ENCODE measurements around the gene SAP30BP.

SAP30BP gene

DNA sequence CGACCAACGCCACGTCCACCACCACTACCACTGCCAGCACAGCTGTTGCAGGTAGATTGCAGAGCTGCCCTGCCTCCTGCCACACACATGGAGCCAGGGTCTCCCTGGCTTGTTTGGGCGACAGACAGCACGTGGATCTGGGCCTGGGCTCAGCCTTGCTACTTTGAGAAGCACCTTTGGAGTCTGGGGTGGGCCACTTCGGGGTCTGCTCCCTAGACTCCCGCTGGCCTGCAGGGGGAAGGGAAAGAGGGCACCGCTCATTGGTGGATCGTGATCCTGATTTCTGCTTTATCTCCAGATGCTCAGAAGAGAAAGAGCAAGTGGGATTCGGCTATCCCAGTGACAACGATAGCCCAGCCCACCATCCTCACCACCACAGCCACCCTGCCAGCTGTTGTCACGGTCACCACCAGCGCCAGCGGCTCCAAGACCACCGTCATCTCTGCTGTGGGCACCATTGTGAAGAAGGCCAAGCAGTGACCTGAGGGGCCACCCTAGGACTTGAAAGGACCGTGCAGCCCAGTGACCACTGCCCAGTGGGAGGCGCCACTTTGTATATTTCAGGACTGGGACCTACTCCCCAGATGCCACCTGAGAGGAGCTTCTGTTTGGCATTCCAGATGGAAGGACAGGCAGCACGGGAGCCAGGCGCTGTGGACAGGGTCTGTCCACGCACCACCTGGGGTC lies 39.0 kb downstream of the SAP30BP start:
- TF ChIP-seq, protein P1, sequence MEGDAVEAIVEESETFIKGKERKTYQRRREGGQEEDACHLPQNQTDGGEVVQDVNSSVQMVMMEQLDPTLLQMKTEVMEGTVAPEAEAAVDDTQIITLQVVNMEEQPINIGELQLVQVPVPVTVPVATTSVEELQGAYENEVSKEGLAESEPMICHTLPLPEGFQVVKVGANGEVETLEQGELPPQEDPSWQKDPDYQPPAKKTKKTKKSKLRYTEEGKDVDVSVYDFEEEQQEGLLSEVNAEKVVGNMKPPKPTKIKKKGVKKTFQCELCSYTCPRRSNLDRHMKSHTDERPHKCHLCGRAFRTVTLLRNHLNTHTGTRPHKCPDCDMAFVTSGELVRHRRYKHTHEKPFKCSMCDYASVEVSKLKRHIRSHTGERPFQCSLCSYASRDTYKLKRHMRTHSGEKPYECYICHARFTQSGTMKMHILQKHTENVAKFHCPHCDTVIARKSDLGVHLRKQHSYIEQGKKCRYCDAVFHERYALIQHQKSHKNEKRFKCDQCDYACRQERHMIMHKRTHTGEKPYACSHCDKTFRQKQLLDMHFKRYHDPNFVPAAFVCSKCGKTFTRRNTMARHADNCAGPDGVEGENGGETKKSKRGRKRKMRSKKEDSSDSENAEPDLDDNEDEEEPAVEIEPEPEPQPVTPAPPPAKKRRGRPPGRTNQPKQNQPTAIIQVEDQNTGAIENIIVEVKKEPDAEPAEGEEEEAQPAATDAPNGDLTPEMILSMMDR (IDR thresholded peaks at IDR 0.05; ENCODE audit: low read depth, low read length): no peak
- H3K4me3 ChIP-seq (replicated peaks in 1 of 2; ENCODE audit: low read depth in 2 of 2, low read length in 2 of 2): no peak overlapping the region
- DNase-seq (ENCODE audit: low read depth in 2 of 2): no peak

DNA sequence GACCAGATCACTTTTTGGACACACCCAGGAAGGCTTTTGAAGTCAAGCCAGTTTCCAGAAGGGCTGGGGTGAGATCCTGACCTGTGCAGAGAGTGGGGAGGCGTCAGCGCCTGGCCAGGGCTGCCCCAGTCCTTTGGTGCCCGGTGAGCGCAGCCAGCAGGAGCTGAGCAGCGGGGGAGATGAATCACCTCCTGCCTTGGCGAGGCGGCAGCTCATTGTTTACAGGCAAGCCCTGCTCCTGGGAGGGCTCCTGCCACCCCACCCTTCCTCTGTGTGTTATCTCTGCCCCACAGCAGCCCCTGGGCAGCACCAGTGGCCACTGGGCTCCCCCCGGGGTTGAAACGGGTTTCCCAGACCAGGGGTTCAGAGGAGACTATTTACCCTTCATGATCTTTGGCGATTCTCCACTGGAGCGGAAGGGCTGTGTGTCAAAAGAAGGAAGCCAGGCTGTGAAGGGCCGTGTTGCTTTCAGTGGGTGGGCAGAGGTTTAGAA lies 40.0 kb downstream of the SAP30BP start:
- TF ChIP-seq, protein P1 (IDR thresholded peaks at IDR 0.05; ENCODE audit: low read depth, low read length): no peak
- DNase-seq (ENCODE audit: low read depth in 2 of 2): peak; percentile 63 to 72
- H3K4me3 ChIP-seq (replicated peaks in 1 of 2; ENCODE audit: low read depth in 2 of 2, low read length in 2 of 2): no peak overlapping the region

DNA sequence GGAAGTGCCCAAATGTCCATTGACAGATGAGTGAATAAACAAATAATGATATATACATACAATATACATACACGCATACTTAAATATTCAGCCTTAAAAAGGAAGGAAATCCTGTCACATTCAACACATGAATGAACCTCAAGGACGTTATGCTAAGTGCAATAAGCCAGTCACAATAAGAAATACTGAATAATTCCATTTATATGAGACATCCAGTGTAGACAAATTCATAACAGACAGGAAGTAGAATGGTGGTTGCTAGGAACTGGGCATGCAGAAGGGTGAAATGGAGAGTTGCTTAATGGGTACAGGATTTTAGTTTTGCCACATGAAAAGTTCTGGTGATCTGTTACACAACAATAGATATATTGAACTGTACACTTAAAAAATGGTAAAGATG lies 45.3 kb downstream of the SAP30BP start:
- peak in 1 of 2 donors; percentile 19 for DNase-seq (ENCODE audit: low read depth in 2 of 2)
- TF ChIP-seq, protein P1 (IDR thresholded peaks at IDR 0.05; ENCODE audit: low read depth, low read length): no peak
- H3K4me3 ChIP-seq (replicated peaks in 1 of 2; ENCODE audit: low read depth in 2 of 2, low read length in 2 of 2): no peak overlapping the region

DNA sequence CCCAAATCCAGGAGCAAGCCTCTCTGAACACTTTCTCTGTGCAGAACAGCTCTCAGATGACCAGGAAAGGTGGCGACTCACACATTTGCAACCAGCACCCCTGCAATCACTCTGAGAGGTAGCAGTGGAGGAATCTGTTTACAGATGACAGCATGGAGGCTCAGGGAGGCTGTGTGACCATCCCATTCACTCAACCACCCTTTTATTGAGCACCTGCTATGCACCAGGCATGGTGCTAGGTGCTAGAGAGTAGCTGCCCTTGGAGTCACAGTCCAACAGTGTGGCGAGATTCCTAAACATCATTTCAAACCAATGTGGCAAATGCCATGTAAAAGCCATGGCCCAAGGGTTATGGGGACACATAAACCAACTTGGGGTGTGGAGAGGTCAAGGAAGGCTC lies 52.6 kb downstream of the SAP30BP start:
- DNase-seq (ENCODE audit: low read depth in 2 of 2): no peak
- TF ChIP-seq, protein P1 (IDR thresholded peaks at IDR 0.05; ENCODE audit: low read depth, low read length): no peak
- no peak overlapping the region for H3K4me3 ChIP-seq (replicated peaks in 1 of 2; ENCODE audit: low read depth in 2 of 2, low read length in 2 of 2)

DNA sequence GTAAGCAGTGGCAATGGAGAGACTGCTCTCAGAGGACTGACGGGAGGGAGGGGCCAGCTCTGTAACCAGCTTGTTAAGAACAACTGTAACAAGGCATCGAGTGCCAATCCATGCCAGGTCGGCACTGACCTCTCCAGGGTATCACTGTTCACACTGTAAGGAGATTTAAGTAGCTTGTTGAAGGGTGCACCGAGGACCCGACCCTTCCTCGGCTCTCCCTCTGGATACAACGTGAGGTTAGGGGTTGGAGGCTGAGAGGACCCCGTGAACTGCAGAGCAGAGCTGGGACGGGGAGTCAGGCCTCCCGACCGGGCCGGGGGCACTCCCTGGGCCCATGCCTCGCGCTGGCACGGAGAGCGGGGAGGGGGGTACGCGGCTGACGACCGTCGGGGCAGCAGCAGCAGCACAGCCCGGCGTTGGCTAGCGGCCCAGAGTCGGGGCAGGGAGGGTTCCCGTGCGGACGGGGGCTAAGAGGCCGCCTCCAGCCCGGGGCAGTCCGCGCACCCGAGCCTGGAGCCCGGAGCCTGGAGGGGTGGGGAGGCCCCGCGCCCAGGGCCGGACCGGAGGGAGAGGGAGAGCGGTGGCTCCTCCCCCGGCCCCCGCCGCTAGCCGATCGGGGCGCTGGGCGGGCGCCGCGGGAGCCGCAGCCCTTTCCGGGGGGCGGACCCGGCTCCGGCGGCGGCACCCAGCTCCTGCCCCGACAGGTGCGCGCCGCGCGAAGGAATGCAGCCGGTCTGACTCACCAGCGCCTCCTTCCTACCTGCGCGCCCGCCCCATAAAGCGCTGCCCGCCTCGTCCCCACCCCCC lies 53.7 kb downstream of the SAP30BP start, which contains the start of gene ITGB4:
TSS of gene ITGB4 (plus strand) at position 804 of the 807 bp plus-strand sequence. CDS start 3,245 bp downstream, outside the sequence.
- TF ChIP-seq, protein P1 (IDR thresholded peaks at IDR 0.05; ENCODE audit: low read depth, low read length): no peak
- H3K4me3 ChIP-seq (replicated peaks in 1 of 2; ENCODE audit: low read depth in 2 of 2, low read length in 2 of 2): peak within 1 kb of the TSS in 1 of 2 donors; percentile 15
- DNase-seq (ENCODE audit: low read depth in 2 of 2): no peak

DNA sequence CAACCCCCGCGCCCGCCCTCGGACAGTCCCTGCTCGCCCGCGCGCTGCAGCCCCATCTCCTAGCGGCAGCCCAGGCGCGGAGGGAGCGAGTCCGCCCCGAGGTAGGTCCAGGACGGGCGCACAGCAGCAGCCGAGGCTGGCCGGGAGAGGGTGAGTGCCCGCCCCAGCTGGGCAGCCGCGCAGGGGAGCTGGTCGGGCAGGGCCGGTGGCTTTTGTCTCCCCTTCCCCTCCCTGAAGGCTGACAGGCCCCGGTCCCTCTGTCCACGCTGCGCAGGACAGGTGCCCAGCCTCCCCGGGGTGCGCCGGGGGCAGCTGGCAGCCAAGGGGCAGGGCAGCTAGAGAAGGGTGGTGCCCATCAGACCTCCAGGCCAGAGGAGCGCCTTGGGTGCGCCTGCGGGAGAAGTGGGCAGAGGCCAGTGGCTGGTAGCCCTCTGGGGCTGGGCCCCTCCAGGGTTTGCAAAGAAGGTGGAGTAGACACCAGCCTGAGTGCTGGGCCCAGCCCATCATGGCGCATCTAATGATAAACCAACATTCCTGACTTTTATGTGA lies 54.4 kb downstream of the SAP30BP start:
- TF ChIP-seq, protein P1 (IDR thresholded peaks at IDR 0.05; ENCODE audit: low read depth, low read length): no peak
- H3K4me3 ChIP-seq (replicated peaks in 1 of 2; ENCODE audit: low read depth in 2 of 2, low read length in 2 of 2): no peak overlapping the region
- no peak for DNase-seq (ENCODE audit: low read depth in 2 of 2)
